ENCODE data around the gene CCDC50.

CCDC50 gene

DNA sequence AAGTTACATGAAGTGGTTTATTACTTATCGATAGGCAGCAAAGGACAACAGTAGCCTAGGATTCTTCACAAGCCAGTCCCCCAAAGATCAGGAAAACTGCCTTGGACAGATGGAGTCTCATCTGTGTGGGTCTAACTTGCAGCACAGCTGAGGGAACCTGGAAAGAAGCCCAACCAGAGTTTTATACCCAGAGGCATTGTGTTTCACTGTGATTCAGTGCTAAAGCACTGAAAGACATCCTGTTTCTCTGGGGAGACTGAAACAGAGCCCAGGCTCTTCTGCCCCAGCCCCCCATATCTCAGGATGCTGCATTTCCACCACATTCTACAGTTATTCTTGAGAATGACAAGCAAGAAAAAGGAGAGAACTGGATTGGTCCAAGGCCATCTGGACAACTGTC is 83.6 kb downstream of the CCDC50 start:
- H3K27ac Mint-ChIP-seq, result no peak overlapping the region
- TF ChIP-seq, protein P1, sequence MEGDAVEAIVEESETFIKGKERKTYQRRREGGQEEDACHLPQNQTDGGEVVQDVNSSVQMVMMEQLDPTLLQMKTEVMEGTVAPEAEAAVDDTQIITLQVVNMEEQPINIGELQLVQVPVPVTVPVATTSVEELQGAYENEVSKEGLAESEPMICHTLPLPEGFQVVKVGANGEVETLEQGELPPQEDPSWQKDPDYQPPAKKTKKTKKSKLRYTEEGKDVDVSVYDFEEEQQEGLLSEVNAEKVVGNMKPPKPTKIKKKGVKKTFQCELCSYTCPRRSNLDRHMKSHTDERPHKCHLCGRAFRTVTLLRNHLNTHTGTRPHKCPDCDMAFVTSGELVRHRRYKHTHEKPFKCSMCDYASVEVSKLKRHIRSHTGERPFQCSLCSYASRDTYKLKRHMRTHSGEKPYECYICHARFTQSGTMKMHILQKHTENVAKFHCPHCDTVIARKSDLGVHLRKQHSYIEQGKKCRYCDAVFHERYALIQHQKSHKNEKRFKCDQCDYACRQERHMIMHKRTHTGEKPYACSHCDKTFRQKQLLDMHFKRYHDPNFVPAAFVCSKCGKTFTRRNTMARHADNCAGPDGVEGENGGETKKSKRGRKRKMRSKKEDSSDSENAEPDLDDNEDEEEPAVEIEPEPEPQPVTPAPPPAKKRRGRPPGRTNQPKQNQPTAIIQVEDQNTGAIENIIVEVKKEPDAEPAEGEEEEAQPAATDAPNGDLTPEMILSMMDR (IDR thresholded peaks at IDR 0.05), result no peak
- H3K4me3 Mint-ChIP-seq, result no peak overlapping the region
- no peaks in the 10 kb centered on the region for H3K27me3 Mint-ChIP-seq (ENCODE audit: low read depth, poor library complexity)
- peaks cover 6% of the 10 kb centered on the region for H3K36me3 Mint-ChIP-seq (ENCODE audit: low read depth)
- H3K4me1 Mint-ChIP-seq, result peaks cover 10% of the 10 kb centered on the region
- DNase-seq, result no peak
- H3K9me3 Mint-ChIP-seq, result peaks cover 26% of the 10 kb centered on the region

DNA sequence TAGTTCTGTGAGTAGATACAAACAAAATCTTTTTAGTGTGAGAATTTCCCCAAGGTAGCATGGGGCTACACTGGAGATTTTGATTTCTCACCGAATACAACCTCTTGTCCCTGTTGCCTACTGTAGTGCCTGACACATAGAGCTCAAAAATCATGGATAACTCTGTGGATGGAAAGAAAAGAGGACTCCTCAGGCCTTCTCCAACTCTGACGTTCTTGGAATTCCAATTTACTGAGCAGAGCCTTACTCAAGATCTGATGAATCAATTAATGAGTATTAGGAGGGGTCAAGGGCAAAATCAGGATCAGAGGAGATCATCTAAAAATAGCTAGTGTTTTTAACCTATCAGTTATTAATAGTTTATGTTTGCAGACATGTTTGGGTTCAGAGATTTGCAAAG is 85.1 kb downstream of the CCDC50 start:
- Mint-ChIP-seq H3K9me3 (peaks cover 16% of the 10 kb centered on the region), H3K4me1 (peaks cover 10% of the 10 kb centered on the region), H3K27ac (no peak overlapping the region), H3K4me3 (no peak overlapping the region), H3K27me3 (ENCODE audit: low read depth, poor library complexity) (no peaks in the 10 kb centered on the region), H3K36me3 (ENCODE audit: low read depth) (peaks cover 6% of the 10 kb centered on the region)
- DNase-seq, result no peak
- TF ChIP-seq, protein P1 (IDR thresholded peaks at IDR 0.05), result no peak

DNA sequence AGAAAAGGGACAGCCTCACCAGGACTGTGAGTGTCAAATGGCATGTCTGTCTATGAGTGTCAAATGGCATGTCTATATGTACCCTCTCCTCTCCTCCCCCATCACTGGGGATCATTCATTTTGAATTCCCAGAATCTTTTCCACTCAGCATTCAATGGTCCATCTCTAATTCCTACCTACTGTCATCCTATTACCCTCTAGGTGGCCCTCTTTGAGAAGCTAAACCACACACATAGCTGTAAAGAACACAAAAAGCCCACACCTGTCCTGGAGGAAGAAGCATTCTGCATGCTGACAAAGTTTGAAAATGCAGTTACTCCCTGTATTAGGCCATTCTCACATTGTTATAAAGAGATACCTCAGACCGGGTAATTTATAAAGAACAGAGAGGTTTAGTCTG is 85.5 kb downstream of the CCDC50 start:
- TF ChIP-seq, protein P1 (IDR thresholded peaks at IDR 0.05), result no peak
- Mint-ChIP-seq H3K9me3 (peaks cover 12% of the 10 kb centered on the region), H3K4me3 (no peak overlapping the region), H3K36me3 (ENCODE audit: low read depth) (peaks cover 5% of the 10 kb centered on the region), H3K4me1 (peaks cover 10% of the 10 kb centered on the region), H3K27me3 (ENCODE audit: low read depth, poor library complexity) (no peaks in the 10 kb centered on the region), H3K27ac (no peak overlapping the region)
- DNase-seq, result no peak

DNA sequence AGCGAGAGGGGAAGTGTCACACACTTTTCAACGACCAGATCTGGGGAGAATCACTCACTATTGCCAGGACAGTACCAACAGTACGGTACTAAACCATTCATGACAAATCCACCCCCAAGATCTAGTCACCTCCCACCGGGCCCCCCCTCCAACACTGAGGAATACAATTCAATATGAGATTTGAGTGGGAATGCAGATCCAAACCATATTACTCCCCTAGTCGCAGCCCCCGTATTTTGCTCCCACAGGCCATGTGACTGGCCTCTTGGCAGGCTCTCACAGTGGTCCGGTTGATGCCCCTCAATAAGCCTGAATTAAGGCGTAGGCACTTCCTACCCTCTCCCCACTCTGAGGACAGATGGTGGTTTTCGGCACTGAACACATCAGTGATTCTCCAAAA is 86.4 kb downstream of the CCDC50 start:
- peaks cover 4% of the 10 kb centered on the region for H3K9me3 Mint-ChIP-seq
- H3K27me3 Mint-ChIP-seq (ENCODE audit: low read depth, poor library complexity), result no peaks in the 10 kb centered on the region
- H3K27ac Mint-ChIP-seq, result no peak overlapping the region
- peaks cover 10% of the 10 kb centered on the region for H3K4me1 Mint-ChIP-seq
- H3K4me3 Mint-ChIP-seq, result no peak overlapping the region
- DNase-seq, result no peak
- TF ChIP-seq, protein P1 (IDR thresholded peaks at IDR 0.05), result no peak
- no peaks in the 10 kb centered on the region for H3K36me3 Mint-ChIP-seq (ENCODE audit: low read depth)

DNA sequence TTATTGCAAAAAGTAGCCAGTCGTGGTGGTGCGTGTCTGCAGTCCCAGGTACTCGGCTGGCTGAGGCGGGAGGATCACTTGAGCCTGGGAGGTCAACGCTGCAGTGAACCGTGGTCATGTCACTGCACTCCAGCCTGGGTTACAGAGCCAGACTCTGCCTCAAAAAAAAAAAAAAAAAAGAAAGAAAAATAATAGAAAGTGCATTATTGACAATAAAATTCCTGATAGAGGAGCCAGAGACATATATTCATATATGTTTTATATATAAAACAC is 88.2 kb downstream of the CCDC50 start:
- Mint-ChIP-seq H3K9me3 (no peaks in the 10 kb centered on the region), H3K4me3 (no peak overlapping the region), H3K27me3 (ENCODE audit: low read depth, poor library complexity) (peaks cover 2% of the 10 kb centered on the region), H3K4me1 (peaks cover 10% of the 10 kb centered on the region), H3K27ac (no peak overlapping the region), H3K36me3 (ENCODE audit: low read depth) (no peaks in the 10 kb centered on the region)
- TF ChIP-seq, protein P1 (IDR thresholded peaks at IDR 0.05), result no peak
- DNase-seq, result peak; percentile 17

DNA sequence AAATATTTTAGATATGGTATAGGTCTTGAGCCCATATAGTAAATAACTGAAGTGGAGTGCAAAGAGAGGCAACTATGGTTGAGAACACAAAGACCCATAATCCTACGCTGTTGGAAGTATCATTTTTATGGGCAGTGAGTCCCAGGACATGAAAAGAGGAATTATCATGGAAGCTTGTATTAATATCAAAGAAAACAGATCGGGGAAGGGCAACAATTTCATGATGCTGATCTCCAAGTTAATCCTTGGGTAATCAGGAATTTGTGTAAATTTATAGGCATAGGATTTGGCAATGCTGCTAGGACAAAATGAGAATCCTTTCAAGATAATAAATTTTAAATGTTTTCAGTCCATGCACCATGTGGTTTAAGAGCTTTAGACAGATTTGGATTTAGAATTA is 91.6 kb downstream of the CCDC50 start:
- H3K27ac Mint-ChIP-seq, result no peak overlapping the region
- H3K4me1 Mint-ChIP-seq, result peaks cover 14% of the 10 kb centered on the region
- H3K27me3 Mint-ChIP-seq (ENCODE audit: low read depth, poor library complexity), result peaks cover 2% of the 10 kb centered on the region
- TF ChIP-seq, protein P1 (IDR thresholded peaks at IDR 0.05), result no peak
- H3K9me3 Mint-ChIP-seq, result no peaks in the 10 kb centered on the region
- H3K36me3 Mint-ChIP-seq (ENCODE audit: low read depth), result no peaks in the 10 kb centered on the region
- no peak overlapping the region for H3K4me3 Mint-ChIP-seq
- no peak for DNase-seq
